Activated T-helper 17 cell treated with anti-CD3 and anti-CD28 coated beads, Interleukin-2, amount 50 U/mL, for 72 hours (primary cell): ENCODE data around the gene MST1. TPM values are rescaled to one million over a fixed set of nuclear protein-coding genes. Genes with fewer than 3 reads are reported as not detected.
A peak's percentile ranks its signal among the peaks of the same experiment; 100 is the strongest.
"Not testable (repeated sequence)": the region's sequence is repeated elsewhere in the genome, so short reads cannot be mapped to it uniquely, and the experiment has no call there.

Experiments
- ATAC-seq: fragments of 150-1000 bp; cut with Tn5 transposase; replicated peaks from 2 replicates; pipeline ENCODE4 v1.10.0; 2021; ENCODE audit warnings: mild to moderate bottlenecking, moderate library complexity
- H3K27ac Mint-ChIP-seq: one replicate; pipeline ENCODE4 v1.8.0; 2022; ENCODE audit warnings: mixed read lengths
- H3K27me3 Mint-ChIP-seq: one replicate; pipeline ENCODE4 v1.8.0; 2022; ENCODE audit warnings: mixed read lengths
- H3K36me3 Mint-ChIP-seq: one replicate; pipeline ENCODE4 v1.8.0; 2022; ENCODE audit warnings: low read depth, mild to moderate bottlenecking, mixed read lengths
- H3K4me1 Mint-ChIP-seq: one replicate; pipeline ENCODE4 v1.8.0; 2022; ENCODE audit warnings: mixed read lengths
- H3K4me3 Mint-ChIP-seq: one replicate; pipeline ENCODE4 v1.8.0; 2022; ENCODE audit warnings: mild to moderate bottlenecking, mixed read lengths
- H3K9me3 Mint-ChIP-seq: one replicate; pipeline ENCODE4 v1.8.0; 2022; ENCODE audit warnings: mixed read lengths
- total RNA-seq, 2 donors: library from RNA; stranded (reverse); gene quantifications; one replicate each; pipeline ENCODE4 v1.2.3, GENCODE V29; 2022

Gene MST1
- total RNA-seq, 2 donors from 2014 or later: 8.4 to 28.2 TPM

- Mint-ChIP-seq H3K4me1 (no peaks in the 10 kb centered on the region), H3K9me3 (no peaks in the 10 kb centered on the region), H3K4me3 (no peak overlapping the region), H3K27me3 (no peaks in the 10 kb centered on the region), H3K36me3 (peaks cover 15% of the 10 kb centered on the region), H3K27ac (no peak overlapping the region)
- ATAC-seq: no peak
Observed at GRCh38 chr3:49700014-49700413, 10.7 kb upstream of the MST1 start.

GRCh38 chr3:49699281-49699979 lies 10.2 kb upstream of the MST1 start:
- Mint-ChIP-seq H3K36me3 (peaks cover 16% of the 10 kb centered on the region), H3K27me3 (no peaks in the 10 kb centered on the region), H3K9me3 (no peaks in the 10 kb centered on the region), H3K4me1 (no peaks in the 10 kb centered on the region), H3K27ac (no peak overlapping the region), H3K4me3 (no peak overlapping the region)
- no peak for ATAC-seq

DNA sequence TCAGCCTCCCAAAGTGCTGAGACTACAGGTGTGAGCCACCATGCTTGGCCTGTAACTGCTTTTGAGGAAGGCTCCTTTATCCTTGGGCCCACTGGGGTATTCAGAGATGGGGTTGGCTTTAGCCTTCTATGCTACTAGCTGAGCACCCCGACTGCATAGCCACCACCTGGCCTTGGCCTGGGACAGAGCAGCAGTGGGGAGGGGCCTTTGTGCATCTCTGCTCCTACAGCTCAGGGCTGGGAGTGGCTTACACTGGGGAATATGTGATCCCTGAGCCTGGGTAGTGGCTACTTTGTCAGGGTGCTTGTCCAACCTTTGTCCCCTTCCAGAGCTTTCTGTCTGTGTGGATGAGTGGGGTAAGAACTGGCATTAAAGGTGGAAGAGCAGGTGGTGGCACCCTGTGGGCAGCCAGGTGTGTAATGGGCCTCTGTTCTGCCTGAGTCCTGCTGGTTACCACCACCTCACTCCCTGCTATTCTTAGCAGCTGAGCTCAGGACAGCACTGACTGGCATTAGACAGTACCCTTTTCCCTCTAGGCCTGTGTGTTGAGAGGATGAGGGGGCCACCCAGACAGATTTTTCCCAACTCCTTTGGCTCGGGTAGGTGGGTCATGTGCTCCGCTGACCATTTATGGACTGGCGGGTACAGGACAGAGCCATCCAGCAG lies 6.2 kb upstream of the MST1 start:
- H3K9me3 Mint-ChIP-seq, ATAC-seq, H3K27ac Mint-ChIP-seq, H3K4me1 Mint-ChIP-seq, H3K27me3 Mint-ChIP-seq, H3K4me3 Mint-ChIP-seq: not testable (repeated sequence)
- H3K36me3 Mint-ChIP-seq: peaks cover 10% of the 10 kb centered on the region

- H3K27ac Mint-ChIP-seq: peak overlapping the region; percentile 50
- not testable (repeated sequence) for H3K4me3 Mint-ChIP-seq, H3K9me3 Mint-ChIP-seq, H3K27me3 Mint-ChIP-seq, ATAC-seq, H3K4me1 Mint-ChIP-seq
- peaks cover 12% of the 10 kb centered on the region for H3K36me3 Mint-ChIP-seq
Observed at GRCh38 chr3:49694409-49695070, 5.3 kb upstream of the MST1 start.

- Mint-ChIP-seq H3K36me3 (peaks cover 20% of the 10 kb centered on the region), H3K4me3 (peak overlapping the region; percentile 96)
- H3K27me3 Mint-ChIP-seq, ATAC-seq, H3K9me3 Mint-ChIP-seq, H3K27ac Mint-ChIP-seq, H3K4me1 Mint-ChIP-seq: not testable (repeated sequence)
Observed at GRCh38 chr3:49691481-49691880, 2.2 kb upstream of the MST1 start.

GRCh38 chr3:49690856-49691255 lies 1.6 kb upstream of the MST1 start:
- ATAC-seq, H3K9me3 Mint-ChIP-seq, H3K4me1 Mint-ChIP-seq, H3K27me3 Mint-ChIP-seq: not testable (repeated sequence)
- Mint-ChIP-seq H3K27ac (peak overlapping the region; percentile 99), H3K4me3 (peak overlapping the region; percentile 96), H3K36me3 (peaks cover 20% of the 10 kb centered on the region)

DNA sequence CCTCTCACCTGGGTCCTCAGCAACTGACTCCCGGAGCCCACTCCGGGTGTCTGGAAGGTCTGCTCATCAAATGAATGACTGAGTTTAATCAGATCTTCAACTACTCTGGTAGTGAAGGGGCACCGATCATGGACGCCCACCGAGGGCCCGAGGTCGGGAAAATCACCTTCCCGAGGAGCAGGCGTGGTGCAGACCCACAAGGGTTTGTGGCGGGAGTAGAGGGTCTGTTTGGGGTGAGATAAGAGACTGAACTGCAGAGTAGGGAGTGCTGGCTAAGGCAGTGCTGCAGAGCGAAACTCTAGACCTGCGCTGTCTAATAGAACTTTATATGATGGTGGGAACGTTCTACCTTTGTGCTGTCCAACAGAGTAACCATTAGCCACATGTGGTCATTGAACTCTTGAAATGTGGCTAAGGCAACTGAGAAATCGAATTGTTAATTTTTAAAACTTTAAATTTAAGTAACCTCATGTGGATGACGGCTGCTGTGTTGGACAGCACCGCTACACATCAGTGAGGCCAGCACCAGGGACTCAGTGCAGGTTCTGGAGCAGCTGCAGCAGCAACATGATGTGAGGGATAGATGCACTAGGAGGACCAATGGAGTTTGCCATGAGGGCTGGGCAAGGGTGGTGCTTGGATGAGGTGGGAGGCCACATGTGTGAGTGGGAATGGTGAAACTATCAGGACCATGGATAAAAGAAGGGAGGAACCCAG lies 792 bp upstream of the MST1 start:
- H3K27ac Mint-ChIP-seq: peak overlapping the region; percentile 99
- peaks cover 20% of the 10 kb centered on the region for H3K36me3 Mint-ChIP-seq
- not testable (repeated sequence) for H3K27me3 Mint-ChIP-seq

DNA sequence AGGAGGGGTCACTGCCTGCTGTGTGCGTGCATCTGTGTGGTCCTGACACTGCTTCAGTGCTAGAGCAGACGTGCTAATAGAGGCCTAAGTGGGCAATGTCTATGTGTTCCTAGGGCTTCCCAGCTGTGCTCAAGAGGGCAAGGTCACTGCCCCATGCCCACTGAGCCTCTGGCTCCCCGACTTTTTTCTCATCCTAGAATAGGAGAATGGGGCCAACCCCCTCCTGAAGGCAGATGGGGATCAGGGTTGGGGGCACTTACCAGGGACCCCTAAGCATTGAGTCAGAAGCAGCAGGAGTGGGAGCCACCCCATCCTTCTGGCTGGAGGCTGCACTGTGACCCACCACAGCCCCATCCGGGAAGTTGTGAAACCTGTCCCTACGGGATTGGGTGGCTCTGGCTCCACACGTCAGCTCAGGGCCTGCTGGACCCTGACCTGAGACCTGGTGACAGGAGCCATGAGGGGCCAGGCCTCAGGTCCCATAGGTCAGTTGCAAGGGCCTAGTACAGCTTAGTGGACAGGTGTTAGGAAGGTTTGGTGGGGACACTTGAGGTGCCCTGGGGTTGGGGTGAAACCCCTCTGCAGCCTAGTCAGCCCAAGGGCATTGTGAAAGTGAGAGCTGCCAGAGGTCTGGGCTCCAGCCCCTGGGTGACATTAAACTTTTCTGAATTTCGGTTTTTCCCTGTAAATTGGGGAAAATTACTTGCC lies 782 bp downstream of the MST1 start:
- not testable (repeated sequence) for H3K4me1 Mint-ChIP-seq, H3K9me3 Mint-ChIP-seq, ATAC-seq, H3K27me3 Mint-ChIP-seq
- peaks cover 14% of the 10 kb centered on the region for H3K36me3 Mint-ChIP-seq
- peak overlapping the region; percentile 96 for H3K4me3 Mint-ChIP-seq
- H3K27ac Mint-ChIP-seq: peak overlapping the region; percentile 99

More for the DNA sequence above, 792 bp upstream of the MST1 start:
- not testable (repeated sequence) for H3K4me1 Mint-ChIP-seq, H3K9me3 Mint-ChIP-seq, ATAC-seq
- H3K4me3 Mint-ChIP-seq: peak overlapping the region; percentile 96

DNA sequence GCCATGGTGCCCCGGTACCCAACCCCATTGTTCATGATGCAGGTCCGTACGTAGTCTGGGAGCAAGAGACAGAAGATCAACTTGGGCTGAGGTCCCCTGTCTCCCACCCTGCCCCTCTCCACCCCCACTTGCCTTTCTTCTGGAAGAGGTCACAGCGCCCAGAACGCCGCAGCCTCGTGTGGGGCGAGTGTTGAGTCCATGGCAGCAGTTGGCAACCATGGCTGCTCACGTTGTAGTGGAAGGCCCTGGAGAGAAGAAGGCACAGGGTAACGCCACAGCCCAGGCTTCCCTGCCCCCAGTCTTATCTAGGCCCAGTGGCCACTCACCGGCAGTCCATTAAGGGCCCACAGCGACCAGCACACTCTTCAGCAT lies 1.9 kb downstream of the MST1 start:
- not testable (repeated sequence) for ATAC-seq, H3K4me1 Mint-ChIP-seq, H3K27me3 Mint-ChIP-seq, H3K27ac Mint-ChIP-seq, H3K9me3 Mint-ChIP-seq
- Mint-ChIP-seq H3K4me3 (peak overlapping the region; percentile 96), H3K36me3 (peaks cover 24% of the 10 kb centered on the region)

DNA sequence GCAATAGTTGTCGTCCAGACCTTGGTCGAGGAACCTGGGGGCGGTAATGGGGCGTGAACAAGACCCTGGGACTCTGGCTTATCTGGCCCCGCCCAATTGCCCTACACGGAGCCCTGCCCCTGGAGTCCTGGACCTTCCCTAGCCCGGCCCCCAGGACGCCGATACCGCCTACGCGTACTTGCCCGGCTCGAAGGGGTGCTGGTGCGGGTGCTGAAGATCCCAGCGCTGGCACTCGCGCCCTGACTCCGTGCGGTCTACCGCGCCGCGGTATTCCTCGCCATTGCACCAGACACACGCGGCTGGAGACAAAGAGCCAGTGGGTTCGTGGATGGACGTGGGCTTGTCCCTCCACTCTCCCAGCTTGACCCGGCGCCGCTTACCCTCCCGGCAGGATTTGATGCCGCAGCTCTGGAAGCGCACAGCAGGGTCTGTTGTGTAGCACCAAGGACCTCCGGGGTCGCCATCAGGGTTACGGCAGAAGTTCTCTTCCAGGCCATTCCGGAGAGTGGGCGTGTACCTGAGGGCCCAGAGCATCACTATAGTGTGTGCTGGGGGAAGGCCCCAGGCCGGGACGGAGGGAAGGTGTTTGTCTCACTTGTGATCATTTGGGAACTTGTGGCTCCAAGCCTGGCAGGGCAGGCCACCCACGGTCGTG lies 2.4 kb downstream of the MST1 start:
- H3K9me3 Mint-ChIP-seq, H3K27ac Mint-ChIP-seq, H3K4me1 Mint-ChIP-seq, H3K27me3 Mint-ChIP-seq: not testable (repeated sequence)
- H3K36me3 Mint-ChIP-seq: peaks cover 24% of the 10 kb centered on the region
- H3K4me3 Mint-ChIP-seq: peak overlapping the region; percentile 96
- ATAC-seq: peak; percentile 50

DNA sequence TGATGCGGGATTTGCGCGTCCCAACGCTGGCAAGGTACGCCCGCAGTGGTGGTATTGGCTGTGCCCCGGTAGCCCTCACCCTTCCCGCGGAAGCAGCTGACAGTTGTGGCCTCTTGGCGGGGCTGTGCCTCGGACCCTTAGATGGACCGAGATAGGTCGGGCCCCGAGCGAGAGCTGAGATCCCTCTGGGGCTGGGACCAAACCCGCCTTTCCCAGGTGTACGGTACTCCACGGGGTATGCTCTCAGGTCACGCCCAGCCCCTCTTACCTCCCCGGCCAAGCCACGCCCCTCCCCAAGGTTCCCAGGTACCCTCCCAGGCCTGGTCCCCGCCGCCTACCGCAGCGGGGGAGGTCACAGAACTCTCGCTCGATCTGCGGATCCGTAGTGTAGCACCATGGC lies 2.9 kb downstream of the MST1 start:
- H3K27ac Mint-ChIP-seq, H3K9me3 Mint-ChIP-seq, H3K27me3 Mint-ChIP-seq, H3K4me1 Mint-ChIP-seq: not testable (repeated sequence)
- Mint-ChIP-seq H3K4me3 (peak overlapping the region; percentile 96), H3K36me3 (peaks cover 24% of the 10 kb centered on the region)
- ATAC-seq: peak; percentile 25

GRCh38 chr3:49685846-49686245 lies 3.4 kb downstream of the MST1 start:
- not testable (repeated sequence) for H3K27ac Mint-ChIP-seq, H3K9me3 Mint-ChIP-seq, H3K4me1 Mint-ChIP-seq, H3K27me3 Mint-ChIP-seq
- Mint-ChIP-seq H3K36me3 (peaks cover 25% of the 10 kb centered on the region), H3K4me3 (peak overlapping the region; percentile 96)
- ATAC-seq: peak; percentile 0

GRCh38 chr3:49685103-49685502 lies 4.2 kb downstream of the MST1 start:
- not testable (repeated sequence) for H3K27ac Mint-ChIP-seq, H3K4me1 Mint-ChIP-seq, H3K9me3 Mint-ChIP-seq, ATAC-seq, H3K27me3 Mint-ChIP-seq
- Mint-ChIP-seq H3K36me3 (peaks cover 32% of the 10 kb centered on the region), H3K4me3 (peak overlapping the region; percentile 27)

DNA sequence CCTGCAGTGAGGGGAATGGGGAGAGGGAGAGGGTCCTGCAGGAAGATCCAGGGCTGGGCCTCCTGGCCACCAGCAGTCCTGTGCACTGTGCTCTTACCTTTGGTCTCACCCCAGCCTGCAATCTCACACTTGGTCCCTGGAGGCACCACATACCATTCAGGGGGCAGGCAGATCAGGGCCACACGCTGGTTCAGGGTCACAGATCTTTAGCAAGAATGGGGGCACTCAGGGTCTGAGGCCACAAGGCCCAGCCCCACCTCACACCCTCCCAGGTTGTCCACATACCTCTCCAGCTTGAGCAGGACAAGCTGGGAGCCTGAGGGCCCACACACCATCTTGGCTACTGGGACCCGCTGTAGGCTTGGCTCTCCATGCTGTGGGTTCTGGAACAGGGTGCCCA lies 4.8 kb downstream of the MST1 start:
- not testable (repeated sequence) for H3K27ac Mint-ChIP-seq, H3K9me3 Mint-ChIP-seq, H3K4me3 Mint-ChIP-seq, ATAC-seq, H3K27me3 Mint-ChIP-seq
- Mint-ChIP-seq H3K4me1 (peaks cover 11% of the 10 kb centered on the region), H3K36me3 (peaks cover 36% of the 10 kb centered on the region)
